Neural progenitor cell (in vitro differentiated cells): Measurements from ENCODE around the gene PRND. TPM values are rescaled to one million over a fixed set of nuclear protein-coding genes. Genes with fewer than 3 reads are reported as not detected.
"Not testable (repeated sequence)": the region's sequence is repeated elsewhere in the genome, so short reads cannot be mapped to it uniquely, and the experiment has no call there.

Experiments
- DNase-seq: peaks from one replicate; pipeline ENCODE4 v3.0.0-alpha.2; 2016; ENCODE audit warnings: low spot score
- H2AFZ ChIP-seq: fragments of 200-600 bp; sonication (generic); replicated peaks from 2 replicates; pipeline ENCODE4 v1.6.1; 2016; ENCODE audit warnings: antibody characterized with exemption
- H3F3A ChIP-seq: fragments of 200-600 bp; sonication (generic); 2 replicates; pipeline ENCODE4 v1.6.1; 2016; ENCODE audit warnings: antibody characterized with exemption, low read depth
- H3K27ac ChIP-seq: fragments of 200-600 bp; sonication (generic); 2 replicates; pipeline ENCODE4 v1.5.1; 2016; ENCODE audit warnings: mild to moderate bottlenecking
- H3K27me3 ChIP-seq: fragments of 200-600 bp; sonication (generic); 2 replicates; pipeline ENCODE4 v1.6.1; 2016; ENCODE audit warnings: mild to moderate bottlenecking, moderate library complexity
- H3K36me3 ChIP-seq: fragments of 200-600 bp; sonication (generic); 2 replicates; pipeline ENCODE4 v1.5.1; 2016
- H3K4me1 ChIP-seq: fragments of 200-600 bp; sonication (generic); 2 replicates; pipeline ENCODE4 v1.6.1; 2016; ENCODE audit warnings: mixed run types
- H3K4me2 ChIP-seq: fragments of 200-600 bp; sonication (generic); 2 replicates; pipeline ENCODE4 v1.6.1; 2016
- H3K4me3 ChIP-seq: fragments of 200-600 bp; sonication (generic); 2 replicates; pipeline ENCODE4 v1.5.1; 2016
- H3K79me2 ChIP-seq: fragments of 200-600 bp; sonication (generic); 2 replicates; pipeline ENCODE4 v1.6.1; 2016; ENCODE audit warnings: low read depth
- H3K9ac ChIP-seq: fragments of 200-600 bp; sonication (generic); 2 replicates; pipeline ENCODE4 v1.6.1; 2016
- H3K9me3 ChIP-seq: fragments of 200-600 bp; sonication (generic); 2 replicates; pipeline ENCODE4 v1.5.1; 2016; ENCODE audit warnings: low read depth
- H4K20me1 ChIP-seq: fragments of 200-600 bp; sonication (generic); 2 replicates; pipeline ENCODE4 v1.6.1; 2016; ENCODE audit warnings: low read depth
- H3K27ac Mint-ChIP-seq: 3 replicates; pipeline ENCODE4 v1.8.0; 2021; ENCODE audit warnings: mixed read lengths
- H3K27me3 Mint-ChIP-seq: 2 replicates; pipeline ENCODE4 v1.8.0; 2022; ENCODE audit warnings: low read depth, mild to moderate bottlenecking, inconsistent platforms, moderate library complexity, mixed read lengths; ENCODE audit not compliant: insufficient read depth
- H3K36me3 Mint-ChIP-seq: 3 replicates; pipeline ENCODE4 v1.8.0; 2021; ENCODE audit warnings: mixed read lengths
- H3K4me1 Mint-ChIP-seq: 3 replicates; pipeline ENCODE4 v1.8.0; 2021; ENCODE audit warnings: mixed read lengths
- H3K4me3 Mint-ChIP-seq: 3 replicates; pipeline ENCODE4 v1.8.0; 2021; ENCODE audit warnings: mild to moderate bottlenecking, moderate library complexity, mixed read lengths
- H3K9me3 Mint-ChIP-seq: 3 replicates; pipeline ENCODE4 v1.8.0; 2020; ENCODE audit warnings: mixed read lengths
- EZH2 ChIP-seq: fragments of 200-600 bp; sonication (generic); IDR thresholded peaks from 2 replicates; pipeline ENCODE4 v1.6.1; 2017; ENCODE audit warnings: antibody characterized with exemption, mild to moderate bottlenecking, moderate library complexity
- EZH2phosphoT487 ChIP-seq: fragments of 200-600 bp; sonication (generic); IDR thresholded peaks from 2 replicates; pipeline ENCODE4 v1.6.1; 2017; ENCODE audit warnings: antibody characterized with exemption
- total RNA-seq: library from RNA; depleted of rRNA; stranded (reverse); fragments of >200 nt; gene quantifications from 2 replicates; pipeline ENCODE4 v1.2.3, GENCODE V29; 2015; ENCODE audit warnings: low replicate concordance
- TF ChIP-seq, protein P1 (sequence below): fragments of 200-600 bp; sonication (generic); IDR thresholded peaks from 2 replicates; pipeline ENCODE4 v1.5.1; 2017; ENCODE audit warnings: antibody characterized with exemption, mild to moderate bottlenecking

PRND gene
- total RNA-seq, 1 donor from 2014 or later: not detected

DNA sequence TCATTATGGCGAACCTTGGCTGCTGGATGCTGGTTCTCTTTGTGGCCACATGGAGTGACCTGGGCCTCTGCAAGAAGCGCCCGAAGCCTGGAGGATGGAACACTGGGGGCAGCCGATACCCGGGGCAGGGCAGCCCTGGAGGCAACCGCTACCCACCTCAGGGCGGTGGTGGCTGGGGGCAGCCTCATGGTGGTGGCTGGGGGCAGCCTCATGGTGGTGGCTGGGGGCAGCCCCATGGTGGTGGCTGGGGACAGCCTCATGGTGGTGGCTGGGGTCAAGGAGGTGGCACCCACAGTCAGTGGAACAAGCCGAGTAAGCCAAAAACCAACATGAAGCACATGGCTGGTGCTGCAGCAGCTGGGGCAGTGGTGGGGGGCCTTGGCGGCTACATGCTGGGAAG is 22.5 kb upstream of the PRND start:
- peaks cover 22% of the 10 kb centered on the region for H3K36me3 Mint-ChIP-seq

DNA sequence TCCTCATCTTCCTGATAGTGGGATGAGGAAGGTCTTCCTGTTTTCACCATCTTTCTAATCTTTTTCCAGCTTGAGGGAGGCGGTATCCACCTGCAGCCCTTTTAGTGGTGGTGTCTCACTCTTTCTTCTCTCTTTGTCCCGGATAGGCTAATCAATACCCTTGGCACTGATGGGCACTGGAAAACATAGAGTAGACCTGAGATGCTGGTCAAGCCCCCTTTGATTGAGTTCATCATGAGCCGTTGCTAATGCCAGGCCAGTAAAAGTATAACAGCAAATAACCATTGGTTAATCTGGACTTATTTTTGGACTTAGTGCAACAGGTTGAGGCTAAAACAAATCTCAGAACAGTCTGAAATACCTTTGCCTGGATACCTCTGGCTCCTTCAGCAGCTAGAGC is 21.8 kb upstream of the PRND start:
- no peak for TF ChIP-seq EZH2
- TF ChIP-seq EZH2phosphoT487: no peak
- H3K9me3 Mint-ChIP-seq: no peaks in the 10 kb centered on the region
- no peak overlapping the region for H2AFZ ChIP-seq
- no peaks in the 10 kb centered on the region for H4K20me1 ChIP-seq
- no peak overlapping the region for H3K4me2 ChIP-seq
- no peak overlapping the region for H3K4me3 Mint-ChIP-seq
- H3K27ac Mint-ChIP-seq: no peak overlapping the region
- no peak overlapping the region for H3K27ac ChIP-seq
- no peaks in the 10 kb centered on the region for H3K79me2 ChIP-seq
- no peak for DNase-seq
- peaks cover 44% of the 10 kb centered on the region for H3K4me1 Mint-ChIP-seq
- no peaks in the 10 kb centered on the region for H3K36me3 ChIP-seq
- H3K4me1 ChIP-seq: peaks cover 8% of the 10 kb centered on the region
- no peak overlapping the region for H3K9ac ChIP-seq
- no peaks in the 10 kb centered on the region for H3K27me3 ChIP-seq
- no peak overlapping the region for H3K4me3 ChIP-seq
- H3K36me3 Mint-ChIP-seq: peaks cover 22% of the 10 kb centered on the region
- H3F3A ChIP-seq: no peaks in the 10 kb centered on the region
- no peaks in the 10 kb centered on the region for H3K9me3 ChIP-seq
- peaks cover 4% of the 10 kb centered on the region for H3K27me3 Mint-ChIP-seq

More for the DNA sequence above, 22.5 kb upstream of the PRND start:
- no peak overlapping the region for H3K9ac ChIP-seq
- H3K36me3 ChIP-seq: no peaks in the 10 kb centered on the region
- no peak overlapping the region for H3K27ac ChIP-seq
- no peak overlapping the region for H3K4me3 Mint-ChIP-seq
- no peak overlapping the region for H2AFZ ChIP-seq
- peaks cover 2% of the 10 kb centered on the region for H3K27me3 Mint-ChIP-seq
- H4K20me1 ChIP-seq: no peaks in the 10 kb centered on the region
- no peak for DNase-seq
- no peaks in the 10 kb centered on the region for H3K79me2 ChIP-seq
- no peaks in the 10 kb centered on the region for H3F3A ChIP-seq
- H3K27me3 ChIP-seq: no peaks in the 10 kb centered on the region
- TF ChIP-seq, protein P1, sequence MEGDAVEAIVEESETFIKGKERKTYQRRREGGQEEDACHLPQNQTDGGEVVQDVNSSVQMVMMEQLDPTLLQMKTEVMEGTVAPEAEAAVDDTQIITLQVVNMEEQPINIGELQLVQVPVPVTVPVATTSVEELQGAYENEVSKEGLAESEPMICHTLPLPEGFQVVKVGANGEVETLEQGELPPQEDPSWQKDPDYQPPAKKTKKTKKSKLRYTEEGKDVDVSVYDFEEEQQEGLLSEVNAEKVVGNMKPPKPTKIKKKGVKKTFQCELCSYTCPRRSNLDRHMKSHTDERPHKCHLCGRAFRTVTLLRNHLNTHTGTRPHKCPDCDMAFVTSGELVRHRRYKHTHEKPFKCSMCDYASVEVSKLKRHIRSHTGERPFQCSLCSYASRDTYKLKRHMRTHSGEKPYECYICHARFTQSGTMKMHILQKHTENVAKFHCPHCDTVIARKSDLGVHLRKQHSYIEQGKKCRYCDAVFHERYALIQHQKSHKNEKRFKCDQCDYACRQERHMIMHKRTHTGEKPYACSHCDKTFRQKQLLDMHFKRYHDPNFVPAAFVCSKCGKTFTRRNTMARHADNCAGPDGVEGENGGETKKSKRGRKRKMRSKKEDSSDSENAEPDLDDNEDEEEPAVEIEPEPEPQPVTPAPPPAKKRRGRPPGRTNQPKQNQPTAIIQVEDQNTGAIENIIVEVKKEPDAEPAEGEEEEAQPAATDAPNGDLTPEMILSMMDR: no peak
- TF ChIP-seq EZH2phosphoT487 (no peak), EZH2 (no peak)
- H3K4me1 Mint-ChIP-seq: peaks cover 37% of the 10 kb centered on the region
- H3K27ac Mint-ChIP-seq: no peak overlapping the region
- H3K9me3 Mint-ChIP-seq: no peaks in the 10 kb centered on the region
- no peaks in the 10 kb centered on the region for H3K9me3 ChIP-seq
- no peak overlapping the region for H3K4me2 ChIP-seq
- H3K4me1 ChIP-seq: peaks cover under 1% of the 10 kb centered on the region
- H3K4me3 ChIP-seq: no peak overlapping the region

DNA sequence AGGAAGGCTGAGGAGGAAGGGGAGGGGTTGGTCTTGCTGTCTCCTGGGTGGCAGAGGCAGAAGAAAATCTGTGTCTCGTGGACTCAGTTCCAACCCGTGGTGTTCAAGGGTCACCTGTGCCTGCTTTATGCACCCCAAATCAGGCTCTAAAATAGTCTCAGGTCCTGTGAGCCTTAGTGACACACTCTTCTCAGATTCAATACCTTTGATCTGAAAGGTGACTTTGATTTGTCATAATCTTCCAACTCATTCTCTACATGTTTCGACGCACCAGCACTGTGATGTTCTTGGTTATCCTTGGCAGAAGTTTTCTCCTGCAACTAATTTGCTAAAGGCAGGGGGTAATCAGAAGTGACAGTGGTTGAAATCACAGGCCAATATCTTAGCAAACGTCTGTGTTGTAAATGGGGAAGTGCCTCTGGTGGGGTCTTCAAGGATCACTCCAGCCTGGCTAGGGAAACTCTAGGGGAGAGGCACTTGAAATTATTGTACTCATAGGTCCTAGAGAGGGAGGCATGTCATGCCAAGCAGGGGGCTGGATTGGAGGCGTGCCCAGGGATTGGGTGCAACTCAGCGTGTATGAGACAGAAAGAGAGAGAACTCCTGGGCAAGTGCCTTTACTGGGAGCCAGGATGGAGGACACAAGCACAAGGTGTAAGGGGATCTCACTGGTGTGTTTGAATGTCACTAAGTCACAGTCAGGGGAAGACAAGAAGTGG is 19.0 kb upstream of the PRND start:
- Histone ChIP-seq H3K27me3 (no peaks in the 10 kb centered on the region), H3K4me1 (peaks cover 11% of the 10 kb centered on the region), H2AFZ (no peak overlapping the region), H4K20me1 (no peaks in the 10 kb centered on the region), H3K27ac (no peak overlapping the region), H3K9ac (no peak overlapping the region), H3K9me3 (no peaks in the 10 kb centered on the region), H3K36me3 (no peaks in the 10 kb centered on the region), H3F3A (no peaks in the 10 kb centered on the region), H3K4me2 (no peak overlapping the region), H3K4me3 (no peak overlapping the region), H3K79me2 (no peaks in the 10 kb centered on the region)
- peak overlapping the region; percentile 2 for H3K27ac Mint-ChIP-seq
- TF ChIP-seq, protein P1: no peak
- TF ChIP-seq EZH2 (no peak), EZH2phosphoT487 (no peak)
- peaks cover 41% of the 10 kb centered on the region for H3K4me1 Mint-ChIP-seq
- H3K27me3 Mint-ChIP-seq: peaks cover 12% of the 10 kb centered on the region
- DNase-seq: no peak
- no peaks in the 10 kb centered on the region for H3K9me3 Mint-ChIP-seq
- peaks cover 13% of the 10 kb centered on the region for H3K36me3 Mint-ChIP-seq
- peak overlapping the region; percentile 7 for H3K4me3 Mint-ChIP-seq

DNA sequence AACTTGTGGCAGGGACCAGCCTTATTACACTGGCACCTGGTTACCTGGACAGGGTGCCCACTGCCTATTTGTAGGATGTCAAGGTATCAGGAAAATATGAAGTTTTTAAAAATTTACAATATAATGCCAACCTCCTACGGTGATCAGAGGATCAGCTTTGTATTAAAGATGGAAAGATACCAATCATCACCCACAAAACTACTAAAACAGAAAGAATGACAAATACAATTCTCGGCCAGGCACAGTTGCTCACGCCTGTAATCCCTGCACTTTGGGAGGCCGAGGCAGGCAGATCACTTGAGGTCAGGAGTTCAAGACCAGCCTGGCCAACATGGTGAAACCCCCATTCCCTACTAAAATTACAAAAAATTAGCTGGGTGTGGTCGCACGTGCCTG is 18.4 kb upstream of the PRND start:
- no peaks in the 10 kb centered on the region for H3F3A ChIP-seq
- H3K27ac ChIP-seq: no peak overlapping the region
- H3K27ac Mint-ChIP-seq: peak overlapping the region; percentile 2
- TF ChIP-seq EZH2 (no peak), EZH2phosphoT487 (no peak)
- TF ChIP-seq, protein P1: no peak
- H3K4me3 Mint-ChIP-seq: peak overlapping the region; percentile 7
- no peaks in the 10 kb centered on the region for H3K27me3 ChIP-seq
- H2AFZ ChIP-seq: no peak overlapping the region
- H3K9me3 ChIP-seq: no peaks in the 10 kb centered on the region
- H3K9ac ChIP-seq: no peak overlapping the region
- H3K4me2 ChIP-seq: no peak overlapping the region
- no peaks in the 10 kb centered on the region for H3K36me3 ChIP-seq
- H3K4me1 ChIP-seq: peaks cover 11% of the 10 kb centered on the region
- peaks cover 12% of the 10 kb centered on the region for H3K27me3 Mint-ChIP-seq
- no peaks in the 10 kb centered on the region for H3K79me2 ChIP-seq
- H3K36me3 Mint-ChIP-seq: peaks cover 13% of the 10 kb centered on the region
- no peaks in the 10 kb centered on the region for H4K20me1 ChIP-seq
- peaks cover 37% of the 10 kb centered on the region for H3K4me1 Mint-ChIP-seq
- DNase-seq: no peak
- no peaks in the 10 kb centered on the region for H3K9me3 Mint-ChIP-seq
- H3K4me3 ChIP-seq: no peak overlapping the region

DNA sequence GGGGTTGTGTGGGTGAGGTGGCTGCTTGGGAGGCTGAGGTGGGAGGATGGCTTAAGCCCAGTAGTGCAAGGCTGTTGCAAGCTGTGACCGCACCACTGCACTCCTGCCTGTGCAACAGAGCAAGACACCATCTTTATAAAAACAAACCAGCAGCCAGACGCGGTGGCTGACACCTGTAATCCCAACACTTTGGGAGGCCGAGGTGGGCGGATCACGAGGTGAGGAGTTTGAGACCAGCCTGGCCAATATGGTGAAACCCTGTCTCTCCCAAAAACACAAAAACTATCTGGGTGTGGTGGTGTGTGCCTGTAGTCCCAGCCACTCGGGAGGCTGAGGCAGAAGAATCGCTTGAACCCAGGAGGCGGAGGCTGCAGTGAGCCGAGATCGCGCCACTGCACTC is 14.8 kb upstream of the PRND start:
- not testable (repeated sequence) for H3K9me3 Mint-ChIP-seq, H3K4me3 Mint-ChIP-seq, H3K79me2 ChIP-seq, H3K9me3 ChIP-seq, H4K20me1 ChIP-seq, H2AFZ ChIP-seq, H3K4me2 ChIP-seq, H3K27ac Mint-ChIP-seq, H3K27me3 ChIP-seq, H3F3A ChIP-seq, H3K4me3 ChIP-seq, H3K9ac ChIP-seq, H3K27ac ChIP-seq, H3K36me3 ChIP-seq, H3K36me3 Mint-ChIP-seq, DNase-seq
- H3K4me1 ChIP-seq: peaks cover 11% of the 10 kb centered on the region
- Mint-ChIP-seq H3K4me1 (peaks cover 33% of the 10 kb centered on the region), H3K27me3 (peaks cover 14% of the 10 kb centered on the region)
